BE2C (cell line): ENCODE results near the gene DSCAM.

ENCODE experiments used
- DNase-seq: peaks from one replicate; pipeline ENCODE4 v3.0.0-alpha.2; 2020
- H3K27me3 ChIP-seq: fragments of 250-450 bp; sonication (Bioruptor Pico); 2 replicates; pipeline ENCODE4 v1.5.1; 2020; ENCODE audit warnings: mild to moderate bottlenecking
- H3K36me3 ChIP-seq: fragments of 250-450 bp; sonication (Bioruptor Pico); 2 replicates; pipeline ENCODE4 v1.5.1; 2020; ENCODE audit warnings: mild to moderate bottlenecking
- H3K4me1 ChIP-seq: fragments of 250-450 bp; sonication (Bioruptor Pico); 2 replicates; pipeline ENCODE4 v1.5.1; 2020
- H3K4me3 ChIP-seq: 2 replicates; pipeline ENCODE4 v1.5.1; 2011; ENCODE audit warnings: low read depth, low read length
- H3K9me3 ChIP-seq: fragments of 250-450 bp; sonication (Bioruptor Pico); 2 replicates; pipeline ENCODE4 v1.5.1; 2020
- TF ChIP-seq, protein P1 (sequence below): IDR thresholded peaks from 2 replicates; pipeline ENCODE4 v1.5.1; 2012; ENCODE audit warnings: mild to moderate bottlenecking, low read depth, low read length

The DSCAM gene

DNA sequence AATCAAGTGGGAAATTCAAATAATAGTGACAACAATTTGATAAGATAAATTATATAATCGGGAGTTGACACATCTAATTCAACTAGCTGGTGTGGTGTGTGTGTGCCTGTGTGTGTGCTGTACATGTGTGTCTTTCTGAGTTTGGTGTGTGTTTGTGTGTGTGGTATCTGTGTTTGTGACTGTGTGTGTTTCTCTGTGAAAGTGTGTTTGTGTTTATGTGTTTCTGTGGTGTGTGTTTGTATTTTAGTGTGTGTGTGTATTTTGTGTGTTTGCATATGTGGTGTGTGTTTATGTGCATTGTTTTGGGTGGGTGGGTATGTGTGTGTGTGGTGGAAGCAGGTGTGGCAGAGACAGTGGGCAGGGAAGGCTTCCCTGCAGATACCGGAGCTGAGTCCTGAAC is 4.8 kb upstream of the DSCAM start:
- DNase-seq = no peak
- H3K27me3 ChIP-seq = no peaks in the 10 kb centered on the region
- H3K36me3 ChIP-seq = no peaks in the 10 kb centered on the region

DNA sequence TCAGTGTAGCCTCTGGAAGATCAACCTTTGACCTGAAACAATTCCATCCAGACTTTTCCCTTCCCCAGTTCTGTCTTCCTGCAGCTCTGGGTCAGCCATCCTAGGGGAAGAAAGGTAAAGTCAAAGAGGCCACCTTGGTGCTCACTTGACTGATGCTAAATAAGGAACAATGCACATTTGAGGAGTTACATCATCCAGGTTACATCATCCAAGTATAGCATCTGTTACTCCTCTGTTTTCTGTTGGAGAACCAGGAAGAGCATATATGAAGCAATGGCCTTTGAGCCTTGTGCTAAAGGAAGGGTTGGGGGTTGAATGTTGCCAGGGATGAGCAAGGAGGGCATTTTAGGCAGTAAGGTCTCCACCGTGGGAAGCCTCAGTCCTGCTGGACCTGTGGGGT is 3.1 kb upstream of the DSCAM start:
- no peaks in the 10 kb centered on the region for H3K9me3 ChIP-seq
- no peaks in the 10 kb centered on the region for H3K27me3 ChIP-seq
- no peaks in the 10 kb centered on the region for H3K36me3 ChIP-seq
- no peak overlapping the region for H3K4me3 ChIP-seq
- H3K4me1 ChIP-seq = no peaks in the 10 kb centered on the region
- no peak for DNase-seq
- TF ChIP-seq, protein P1, sequence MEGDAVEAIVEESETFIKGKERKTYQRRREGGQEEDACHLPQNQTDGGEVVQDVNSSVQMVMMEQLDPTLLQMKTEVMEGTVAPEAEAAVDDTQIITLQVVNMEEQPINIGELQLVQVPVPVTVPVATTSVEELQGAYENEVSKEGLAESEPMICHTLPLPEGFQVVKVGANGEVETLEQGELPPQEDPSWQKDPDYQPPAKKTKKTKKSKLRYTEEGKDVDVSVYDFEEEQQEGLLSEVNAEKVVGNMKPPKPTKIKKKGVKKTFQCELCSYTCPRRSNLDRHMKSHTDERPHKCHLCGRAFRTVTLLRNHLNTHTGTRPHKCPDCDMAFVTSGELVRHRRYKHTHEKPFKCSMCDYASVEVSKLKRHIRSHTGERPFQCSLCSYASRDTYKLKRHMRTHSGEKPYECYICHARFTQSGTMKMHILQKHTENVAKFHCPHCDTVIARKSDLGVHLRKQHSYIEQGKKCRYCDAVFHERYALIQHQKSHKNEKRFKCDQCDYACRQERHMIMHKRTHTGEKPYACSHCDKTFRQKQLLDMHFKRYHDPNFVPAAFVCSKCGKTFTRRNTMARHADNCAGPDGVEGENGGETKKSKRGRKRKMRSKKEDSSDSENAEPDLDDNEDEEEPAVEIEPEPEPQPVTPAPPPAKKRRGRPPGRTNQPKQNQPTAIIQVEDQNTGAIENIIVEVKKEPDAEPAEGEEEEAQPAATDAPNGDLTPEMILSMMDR = no peak

More for the DNA sequence above, 4.8 kb upstream of the DSCAM start:
- TF ChIP-seq, protein P1 = no peak
- H3K9me3 ChIP-seq = no peaks in the 10 kb centered on the region
- H3K4me1 ChIP-seq = no peaks in the 10 kb centered on the region
- H3K4me3 ChIP-seq = no peak overlapping the region

DNA sequence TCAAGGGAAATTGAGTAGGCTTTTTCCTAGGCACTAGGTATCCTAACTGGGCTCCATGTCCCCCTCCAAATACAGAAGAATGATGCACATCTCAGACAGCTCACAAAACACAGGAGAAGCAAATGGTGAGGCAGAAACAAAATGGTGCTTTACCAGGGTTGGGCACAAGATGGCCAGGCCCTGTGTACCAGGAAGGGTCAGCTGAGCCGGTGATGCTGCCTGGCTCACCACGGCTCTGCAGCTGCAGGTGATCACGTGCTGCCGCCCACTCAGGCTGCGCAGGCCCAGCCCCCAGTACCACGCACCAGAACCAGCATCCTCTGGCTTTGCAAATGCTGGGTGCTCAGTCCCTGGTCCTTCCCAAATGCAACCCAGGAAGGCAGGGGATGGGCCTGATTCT is 993 bp upstream of the DSCAM start:
- Histone ChIP-seq H3K27me3 (no peaks in the 10 kb centered on the region), H3K9me3 (no peaks in the 10 kb centered on the region), H3K4me3 (no peak overlapping the region), H3K4me1 (no peaks in the 10 kb centered on the region), H3K36me3 (no peaks in the 10 kb centered on the region)
- DNase-seq = no peak
- TF ChIP-seq, protein P1 = no peak

DNA sequence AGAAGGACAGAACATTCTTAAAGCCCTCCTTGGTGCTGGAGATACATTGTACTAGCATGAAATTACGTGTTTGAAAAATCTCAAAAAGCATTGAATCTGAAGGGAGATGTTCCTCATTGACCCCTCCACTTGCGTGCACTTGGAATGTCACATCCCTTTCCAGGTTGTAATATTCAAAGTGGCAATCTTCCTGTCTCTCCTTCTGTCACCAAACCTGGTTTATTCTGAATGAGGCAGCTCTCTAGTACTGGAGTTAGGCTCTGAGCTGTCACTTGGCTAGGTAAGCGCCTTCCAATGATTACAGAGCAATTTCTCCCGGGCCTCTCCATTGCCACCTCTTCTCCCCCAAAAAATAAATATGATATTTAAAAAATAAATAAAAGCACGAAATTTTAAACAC is 855 bp downstream of the DSCAM start:
- H3K27me3 ChIP-seq = no peaks in the 10 kb centered on the region
- no peaks in the 10 kb centered on the region for H3K36me3 ChIP-seq
- TF ChIP-seq, protein P1 = no peak
- no peaks in the 10 kb centered on the region for H3K9me3 ChIP-seq
- DNase-seq = no peak
- H3K4me1 ChIP-seq = no peaks in the 10 kb centered on the region
- no peak overlapping the region for H3K4me3 ChIP-seq

DNA sequence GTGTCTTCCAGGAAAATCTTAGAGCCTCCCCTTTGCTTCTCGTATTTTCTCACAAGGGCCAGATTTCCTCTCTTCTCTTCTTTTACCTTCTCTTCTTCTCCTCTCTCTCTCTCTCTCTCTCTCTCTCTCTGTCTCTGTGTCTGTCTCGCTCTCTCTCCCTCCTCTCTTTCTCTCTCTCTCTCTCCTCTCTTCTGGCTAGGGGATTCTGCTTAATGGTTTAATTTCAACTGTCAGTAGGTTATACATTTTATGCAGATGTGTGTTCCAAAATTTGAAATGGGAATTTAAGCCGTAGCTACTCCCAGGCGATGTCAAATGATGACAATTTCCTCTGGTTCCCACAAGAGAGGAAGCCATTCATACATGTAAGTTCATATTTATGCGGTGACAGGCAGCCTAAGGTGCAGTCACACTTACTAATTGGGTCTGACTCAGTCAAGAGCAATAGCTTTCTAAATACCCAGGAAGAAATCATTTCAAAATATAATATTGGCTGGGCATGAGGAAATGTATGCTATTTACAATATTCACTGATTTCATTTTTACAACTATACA is 1.4 kb downstream of the DSCAM start:
- Histone ChIP-seq H3K4me1 (no peaks in the 10 kb centered on the region), H3K4me3 (no peak overlapping the region), H3K36me3 (no peaks in the 10 kb centered on the region), H3K9me3 (no peaks in the 10 kb centered on the region), H3K27me3 (no peaks in the 10 kb centered on the region)
- TF ChIP-seq, protein P1 = no peak
- no peak for DNase-seq

DNA sequence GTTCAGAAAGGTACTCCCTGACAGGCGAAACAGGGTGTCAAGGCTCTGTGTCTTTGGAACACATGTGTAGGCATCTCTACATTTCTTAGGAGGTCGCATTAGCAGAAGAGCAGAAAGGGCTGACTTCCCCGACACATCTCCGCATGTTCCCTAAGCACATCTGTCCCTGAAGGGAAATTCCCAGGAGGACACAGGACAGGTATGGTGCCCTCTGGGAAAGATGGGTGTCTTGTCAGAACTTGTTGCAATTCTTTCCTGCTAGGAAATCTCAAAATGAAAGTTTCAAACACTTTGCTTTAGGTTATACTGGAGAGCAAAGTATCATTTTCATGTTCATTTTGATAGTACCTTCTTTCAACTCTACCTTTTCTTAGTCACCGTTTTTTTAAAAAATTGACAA is 2.0 kb downstream of the DSCAM start:
- H3K4me3 ChIP-seq = no peak overlapping the region
- no peaks in the 10 kb centered on the region for H3K9me3 ChIP-seq
- H3K4me1 ChIP-seq = no peaks in the 10 kb centered on the region
- DNase-seq = no peak
- no peaks in the 10 kb centered on the region for H3K36me3 ChIP-seq
- TF ChIP-seq, protein P1 = no peak
- no peaks in the 10 kb centered on the region for H3K27me3 ChIP-seq
